Natural killer cell (primary cell): Measurements from ENCODE around the gene IL17D. TPM values are rescaled to one million over a fixed set of nuclear protein-coding genes. Genes with fewer than 3 reads are reported as not detected.

Source experiments
- ATAC-seq, 3 donors: fragments of 150-1000 bp in 2 of 3; fragments of 200-7000 bp in 1 of 3; cut with Tn5 transposase; 1 replicate in 1 of 3; 2 replicates in 2 of 3; pipeline ENCODE4 v1.10.0; 2021; ENCODE audit warnings: mild to moderate bottlenecking in 2 of 3, moderate library complexity in 2 of 3
- DNase-seq, 2 donors: peaks; one replicate each; pipeline versions ENCODE4 v3.0.0 to v3.0.0-alpha.2; 2013 to 2021; ENCODE audit warnings: mixed read lengths in 1 of 2
- H3K27ac ChIP-seq: one replicate; pipeline ENCODE4 v1.5.1; 2013; ENCODE audit warnings: mild to moderate bottlenecking, low read length
- H3K27me3 ChIP-seq: one replicate; pipeline ENCODE4 v1.6.1; 2013; ENCODE audit warnings: low read length; ENCODE audit not compliant: control insufficient read depth, insufficient read depth
- H3K36me3 ChIP-seq: one replicate; pipeline ENCODE4 v1.6.1; 2013; ENCODE audit warnings: low read length; ENCODE audit not compliant: control insufficient read depth, insufficient read depth
- H3K4me1 ChIP-seq: one replicate; pipeline ENCODE4 v1.6.1; 2013; ENCODE audit warnings: low read length; ENCODE audit not compliant: control insufficient read depth, insufficient read depth
- H3K4me3 ChIP-seq: one replicate; pipeline ENCODE4 v1.5.1; 2013; ENCODE audit warnings: low read length
- H3K9me3 ChIP-seq: one replicate; pipeline ENCODE4 v1.6.1; 2013; ENCODE audit warnings: low read length; ENCODE audit not compliant: control insufficient read depth, insufficient read depth
- H3K27ac Mint-ChIP-seq, 2 donors: one replicate each; pipeline ENCODE4 v1.8.0; 2022; ENCODE audit warnings: mild to moderate bottlenecking in 2 of 2, mixed read lengths in 2 of 2, moderate library complexity in 1 of 2
- H3K27me3 Mint-ChIP-seq, 2 donors: one replicate each; pipeline ENCODE4 v1.8.0; 2022; ENCODE audit warnings: low read depth in 2 of 2, mixed read lengths in 2 of 2
- H3K36me3 Mint-ChIP-seq: one replicate; pipeline ENCODE4 v1.8.0; 2022; ENCODE audit warnings: mixed read lengths
- H3K4me1 Mint-ChIP-seq, 2 donors: one replicate each; pipeline ENCODE4 v1.8.0; 2022; ENCODE audit warnings: mixed read lengths in 2 of 2
- H3K4me3 Mint-ChIP-seq: one replicate; pipeline ENCODE4 v1.8.0; 2022; ENCODE audit warnings: mild to moderate bottlenecking, moderate library complexity, mixed read lengths
- H3K9me3 Mint-ChIP-seq, 2 donors: one replicate each; pipeline ENCODE4 v1.8.0; 2022; ENCODE audit warnings: mixed read lengths in 2 of 2
- WGBS: methylation state at CpG from one replicate; pipeline ENCODE4 v1.1.7; 2013; ENCODE audit warnings: missing lambda C conversion rate; ENCODE audit not compliant: insufficient coverage; 5-methylcytosine and 5-hydroxymethylcytosine counted together
- intact Hi-C: fragments of 100-400 bp; cut with micrococcal nuclease; formaldehyde crosslinking; loops from one replicate; pipeline ENCODE4 v1.14.2; 2022
- total RNA-seq, 4 donors: library from RNA; stranded (reverse); fragments of 120-200 nt in 1 of 4; gene quantifications; one replicate each; pipeline versions ENCODE4 v1.2.3 to v1.2.4, GENCODE V29; 2013 to 2022
- TF ChIP-seq, protein P1 (sequence below): fragments of 200-600 bp; IDR thresholded peaks from one replicate; pipeline ENCODE4 v1.8.0; 2022; ENCODE audit warnings: antibody characterized with exemption

The IL17D gene
- total RNA-seq, 3 donors from 2014 or later (not counting 1 experiment from before 2014, with no cell fraction given): 0.14 to 0.33 (median 0.25) TPM

DNA sequence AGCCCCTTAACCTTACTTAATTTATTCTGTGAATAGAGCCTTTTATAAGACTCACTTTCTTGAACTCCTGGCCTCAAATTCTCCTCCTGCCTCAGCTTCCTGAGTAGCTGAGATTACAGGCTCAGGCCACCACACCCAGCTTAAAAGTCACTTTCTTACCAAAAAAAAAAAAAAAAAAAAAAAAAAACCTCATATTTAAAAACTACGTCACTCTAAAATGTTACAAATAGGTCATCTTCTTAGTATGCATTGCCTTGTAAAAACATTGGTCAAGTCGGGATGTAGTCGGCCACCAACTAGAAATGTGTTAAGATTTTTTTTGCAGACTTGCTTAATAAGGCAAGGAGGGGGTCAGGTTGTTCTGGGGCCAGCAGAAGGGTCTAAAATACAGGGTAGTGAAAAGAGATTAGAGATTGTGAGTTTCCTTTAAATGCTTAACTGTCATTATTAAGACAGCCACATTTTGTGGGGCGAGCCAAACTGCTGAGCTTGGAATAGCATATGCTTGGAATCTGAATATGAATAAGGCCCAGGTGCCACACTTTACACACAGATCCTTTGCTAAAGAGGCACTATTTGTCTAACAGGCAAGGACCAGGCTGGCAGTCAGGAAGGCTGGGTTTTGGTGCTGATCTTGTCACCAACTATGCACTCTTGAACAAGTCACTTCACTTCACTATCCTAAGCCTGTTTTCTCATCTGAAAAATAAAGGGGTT lies 16.5 kb upstream of the IL17D start:
- Mint-ChIP-seq H3K27ac (peak overlapping the region; percentile 31 to 44), H3K4me3 (peak overlapping the region; percentile 25)
- intact Hi-C loops: no loop called here

DNA sequence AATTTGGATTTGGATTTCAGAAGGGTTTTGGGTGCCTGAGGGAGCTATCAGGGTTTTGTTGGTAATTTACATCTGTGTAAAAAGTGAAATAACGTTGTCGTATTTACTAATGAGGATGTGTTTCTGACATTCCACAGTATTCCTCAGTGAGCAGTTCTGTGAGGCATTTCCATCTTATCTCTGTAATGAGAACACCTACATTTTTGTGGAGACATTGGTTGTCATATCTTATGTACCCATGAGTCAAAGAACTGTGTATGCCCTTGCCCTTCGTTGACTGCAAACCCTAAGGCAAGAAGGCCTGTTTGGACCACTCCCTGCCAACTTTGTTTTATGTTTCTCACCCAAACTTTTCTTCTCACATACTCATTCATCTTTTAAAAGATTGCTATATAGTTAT lies 14.2 kb upstream of the IL17D start:
- H3K27ac Mint-ChIP-seq: no peak overlapping the region
- H3K36me3 ChIP-seq: no peaks in the 10 kb centered on the region
- no peaks in the 10 kb centered on the region for H3K9me3 ChIP-seq
- DNase-seq (no peak), ATAC-seq (no peak)
- no peak overlapping the region for H3K4me3 Mint-ChIP-seq
- TF ChIP-seq, protein P1, sequence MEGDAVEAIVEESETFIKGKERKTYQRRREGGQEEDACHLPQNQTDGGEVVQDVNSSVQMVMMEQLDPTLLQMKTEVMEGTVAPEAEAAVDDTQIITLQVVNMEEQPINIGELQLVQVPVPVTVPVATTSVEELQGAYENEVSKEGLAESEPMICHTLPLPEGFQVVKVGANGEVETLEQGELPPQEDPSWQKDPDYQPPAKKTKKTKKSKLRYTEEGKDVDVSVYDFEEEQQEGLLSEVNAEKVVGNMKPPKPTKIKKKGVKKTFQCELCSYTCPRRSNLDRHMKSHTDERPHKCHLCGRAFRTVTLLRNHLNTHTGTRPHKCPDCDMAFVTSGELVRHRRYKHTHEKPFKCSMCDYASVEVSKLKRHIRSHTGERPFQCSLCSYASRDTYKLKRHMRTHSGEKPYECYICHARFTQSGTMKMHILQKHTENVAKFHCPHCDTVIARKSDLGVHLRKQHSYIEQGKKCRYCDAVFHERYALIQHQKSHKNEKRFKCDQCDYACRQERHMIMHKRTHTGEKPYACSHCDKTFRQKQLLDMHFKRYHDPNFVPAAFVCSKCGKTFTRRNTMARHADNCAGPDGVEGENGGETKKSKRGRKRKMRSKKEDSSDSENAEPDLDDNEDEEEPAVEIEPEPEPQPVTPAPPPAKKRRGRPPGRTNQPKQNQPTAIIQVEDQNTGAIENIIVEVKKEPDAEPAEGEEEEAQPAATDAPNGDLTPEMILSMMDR: no peak
- H3K27me3 Mint-ChIP-seq: no peaks in the 10 kb centered on the region
- no peaks in the 10 kb centered on the region for H3K27me3 ChIP-seq
- peaks cover 4% of the 10 kb centered on the region for H3K4me1 ChIP-seq
- no peaks in the 10 kb centered on the region for H3K9me3 Mint-ChIP-seq
- WGBS: 98% methylated on average over 3 of the region's 3 CpGs
- peaks cover 7 to 10% of the 10 kb centered on the region in 2 donors for H3K4me1 Mint-ChIP-seq
- H3K36me3 Mint-ChIP-seq: no peaks in the 10 kb centered on the region
- no peak overlapping the region for H3K4me3 ChIP-seq
- H3K27ac ChIP-seq: no peak overlapping the region
- intact Hi-C loops: no loop called here

More for the DNA sequence above, 16.5 kb upstream of the IL17D start:
- H3K9me3 ChIP-seq: no peaks in the 10 kb centered on the region
- Mint-ChIP-seq H3K9me3 (no peaks in the 10 kb centered on the region), H3K36me3 (no peaks in the 10 kb centered on the region), H3K4me1 (peaks cover 7 to 10% of the 10 kb centered on the region in 2 donors), H3K27me3 (no peaks in the 10 kb centered on the region)
- peaks cover 4% of the 10 kb centered on the region for H3K4me1 ChIP-seq
- no peaks in the 10 kb centered on the region for H3K27me3 ChIP-seq
- H3K4me3 ChIP-seq: no peak overlapping the region
- DNase-seq (no peak), ATAC-seq (peak in 1 of 3 donors; percentile 63)
- 75% methylated on average over 3 of the region's 4 CpGs for WGBS
- H3K27ac ChIP-seq: no peak overlapping the region
- TF ChIP-seq, protein P1: no peak
- H3K36me3 ChIP-seq: no peaks in the 10 kb centered on the region

DNA sequence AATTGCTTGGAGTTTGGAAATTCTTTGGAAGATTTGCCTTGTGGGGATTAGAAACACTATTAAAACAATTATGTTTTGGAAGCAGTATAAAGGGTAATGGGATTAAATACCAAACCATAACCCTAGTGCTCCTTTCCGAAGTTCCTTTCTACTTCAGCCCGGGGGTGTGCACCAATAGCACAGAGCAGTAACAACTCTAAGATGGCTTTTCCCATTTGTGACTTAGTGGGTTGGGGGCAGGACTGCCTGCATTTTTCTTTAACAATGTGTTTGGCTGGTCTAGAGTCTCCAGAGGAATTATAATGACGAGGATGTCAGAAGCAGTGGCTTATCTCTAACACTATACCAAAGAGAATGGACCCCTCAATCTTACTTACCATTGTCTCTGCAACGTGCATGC lies 11.9 kb upstream of the IL17D start:
- Mint-ChIP-seq H3K27me3 (peaks cover 5 to 7% of the 10 kb centered on the region in 2 donors), H3K27ac (no peak overlapping the region), H3K4me1 (peaks cover 13 to 17% of the 10 kb centered on the region in 2 donors), H3K4me3 (no peak overlapping the region), H3K36me3 (no peaks in the 10 kb centered on the region), H3K9me3 (no peaks in the 10 kb centered on the region)
- no peaks in the 10 kb centered on the region for H3K9me3 ChIP-seq
- H3K27me3 ChIP-seq: no peaks in the 10 kb centered on the region
- ATAC-seq (no peak), DNase-seq (no peak)
- H3K36me3 ChIP-seq: no peaks in the 10 kb centered on the region
- 94% methylated on average over 2 of the region's 4 CpGs for WGBS
- H3K4me3 ChIP-seq: no peak overlapping the region
- H3K27ac ChIP-seq: no peak overlapping the region
- intact Hi-C loops: no loop called here
- H3K4me1 ChIP-seq: peaks cover 7% of the 10 kb centered on the region
- TF ChIP-seq, protein P1: no peak

DNA sequence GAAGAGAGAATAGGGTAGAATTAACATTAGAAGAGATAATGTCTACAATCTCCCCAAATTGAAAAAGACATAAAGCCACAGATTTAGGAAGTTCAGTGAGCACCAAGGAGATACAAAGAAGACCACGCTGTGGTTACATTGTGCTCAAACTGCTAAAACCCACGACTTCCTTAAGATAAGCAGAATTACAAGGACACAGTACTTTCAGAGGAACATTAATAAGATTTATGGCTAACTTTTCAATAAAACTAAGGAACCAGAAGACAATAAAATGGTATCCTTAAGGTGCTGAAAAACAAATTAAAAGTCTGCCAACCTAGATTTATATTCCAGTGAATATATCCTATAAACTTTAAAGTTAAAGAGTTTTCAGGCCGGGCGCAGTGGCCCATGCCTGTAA lies 7.4 kb upstream of the IL17D start:
- H3K4me1 Mint-ChIP-seq: peaks cover 6 to 8% of the 10 kb centered on the region in 2 donors
- TF ChIP-seq, protein P1: no peak
- no peak overlapping the region for H3K27ac Mint-ChIP-seq
- intact Hi-C loops: no loop called here
- 61% methylated on average over 3 of the region's 4 CpGs for WGBS
- Histone ChIP-seq H3K27ac (no peak overlapping the region), H3K36me3 (no peaks in the 10 kb centered on the region), H3K4me1 (peaks cover 3% of the 10 kb centered on the region), H3K4me3 (no peak overlapping the region), H3K9me3 (no peaks in the 10 kb centered on the region), H3K27me3 (no peaks in the 10 kb centered on the region)
- peaks cover 25% of the 10 kb centered on the region in 2 donors for H3K27me3 Mint-ChIP-seq
- H3K36me3 Mint-ChIP-seq: no peaks in the 10 kb centered on the region
- H3K9me3 Mint-ChIP-seq: no peaks in the 10 kb centered on the region
- H3K4me3 Mint-ChIP-seq: no peak overlapping the region
- no peak for ATAC-seq
- no peak for DNase-seq
